Heart left ventricle (tissue), 16 donors: ENCODE results near the gene TOM1. TPM values are rescaled to one million over a fixed set of nuclear protein-coding genes. Genes with fewer than 3 reads are reported as not detected.

Source experiments
- ATAC-seq, 4 donors: fragments of 200-7000 bp; cut with Tn5 transposase; one replicate each; pipeline ENCODE4 v1.9.1; 2020 to 2022; ENCODE audit warnings: moderate library complexity in 4 of 4, mild to moderate bottlenecking in 3 of 4, moderate number of reproducible peaks in 1 of 4
- DNase-seq, 5 donors: peaks; one replicate each; pipeline ENCODE4 v3.0.0-alpha.2; 2020
- H3K27ac ChIP-seq, 12 donors: fragments of 200-600 bp; sonication (generic) in 4 of 12; one replicate each; pipeline versions ENCODE4 v1.5.0 to v1.8.0; 2016 to 2022; ENCODE audit warnings: mild to moderate bottlenecking in 2 of 12
- H3K27me3 ChIP-seq, 9 donors: fragments of 200-600 bp; sonication (generic) in 2 of 9; one replicate each; pipeline versions ENCODE4 v1.5.1 to v1.8.0; 2016 to 2022; ENCODE audit warnings: mild to moderate bottlenecking in 3 of 9
- H3K36me3 ChIP-seq, 9 donors: fragments of 200-600 bp; sonication (generic) in 2 of 9; one replicate each; pipeline versions ENCODE4 v1.5.0 to v1.8.0; 2018 to 2022; ENCODE audit warnings: mild to moderate bottlenecking in 2 of 9
- H3K4me1 ChIP-seq, 12 donors: fragments of 200-600 bp; sonication (generic) in 4 of 12; one replicate each; pipeline versions ENCODE4 v1.5.0 to v1.8.0; 2016 to 2022; ENCODE audit warnings: mild to moderate bottlenecking in 3 of 12
- H3K4me3 ChIP-seq, 12 donors: fragments of 200-600 bp; sonication (generic) in 4 of 12; one replicate each; pipeline versions ENCODE4 v1.5.0 to v1.8.0; 2017 to 2022; ENCODE audit warnings: mild to moderate bottlenecking in 9 of 12, moderate library complexity in 4 of 12
- H3K9me3 ChIP-seq, 12 donors: fragments of 200-600 bp; sonication (generic) in 4 of 12; one replicate each; pipeline versions ENCODE4 v1.5.0 to v1.8.0; 2016 to 2022; ENCODE audit warnings: mild to moderate bottlenecking in 1 of 12
- POLR2A ChIP-seq, 2 donors: fragments of 450-650 bp; IDR thresholded peaks; one replicate each; pipeline ENCODE4 v1.6.1; 2017; ENCODE audit warnings: antibody characterized with exemption in 2 of 2, mild to moderate bottlenecking in 2 of 2, moderate library complexity in 2 of 2
- WGBS, 4 donors: extraction: QIAGEN DNeasy Blood & Tissue Kit in 2 of 4; methylation state at CpG; one replicate each; pipeline versions ENCODE4 v1.1.5 to v1.1.7; 2013 to 2018; 5-methylcytosine and 5-hydroxymethylcytosine counted together
- intact Hi-C, 10 donors: fragments of 100-400 bp; cut with DNase I; formaldehyde crosslinking; loops; one replicate each; pipeline versions ENCODE4 v1.11.1 to v1.14.2; 2022
- polyA plus RNA-seq, 2 donors: library from polyadenylated mRNA; stranded (reverse); fragments of 200-250 nt; gene quantifications; one replicate each; pipeline ENCODE4 v1.2.3, GENCODE V29; 2013
- total RNA-seq, 9 donors: library from RNA; depleted of rRNA in 2 of 9; stranded (reverse); fragments of >200 nt in 2 of 9; fragmentation: NEBNext Ultra II Directional in 3 of 9; extraction: Animal tissue kit (Norgen Biotek cat#: 25700) in 3 of 9; gene quantifications; one replicate each; pipeline versions ENCODE4 v1.1.0 to v1.2.4, GENCODE V29; 2016 to 2023
- TF ChIP-seq, protein P1 (sequence below), 12 donors: fragments of 200-600 bp; sonication (generic) in 4 of 12; IDR thresholded peaks; one replicate each; pipeline versions ENCODE4 v1.5.0 to v1.8.0; 2018 to 2022; ENCODE audit warnings: antibody characterized with exemption in 12 of 12, mild to moderate bottlenecking in 5 of 12
- donor health status: ischemic (EF 13 %, LVEDD 7.1; RV severe dilation, severe dysfunction).
- donor health status: healthy with polysubstance abuse.
- donor health status: DM: no; HTN: yes; CAD: no.
- donor health status: DM: no; HTN: no; CAD: no.
- donor health status: ischemic (EF 25% LVEDD 6.9; RV normal size, moderate dysfunction).
- donor health status: ischemic (EF 25% LVEDD 5.7; RV mildly dilated, moderate dysfunction).
- donor health status: healthy.
- donor health status: DM: yes; HTN: yes; CAD: no.
- donor health status: ischemic (EF 35%, LVEDD 5.7; RV mildly dilated, moderate dysfunction).
- donor health status: nonischemic (EF 11% LVEDD 7.7; RV severe dilation, severe dysfunction).
- donor health status: DM: yes; HTN: yes; CAD: no.
- donor health status: PGD.
- donor health status: ischemic (EF 29% LVEDD 5.4; RV normal size, mild dysfunction).
- donor health status: nonischemic (EF 23%, LVEDD 6.1; RV moderate dilation, normal function).

Gene TOM1
- total and polyA plus RNA-seq, 11 donors = 46.8 to 362 (median 56.8) TPM

GRCh38 chr22:35367331-35367886 is 67.7 kb downstream of the TOM1 start:
- ATAC-seq = peak in 1 of 4 donors; percentile 20
- Histone ChIP-seq H3K36me3 (no peaks in the 10 kb centered on the region), H3K9me3 (no peaks in the 10 kb centered on the region), H3K4me1 (peaks cover 0 to 61% (median 10%) of the 10 kb centered on the region in 12 donors), H3K27me3 (no peaks in the 10 kb centered on the region), H3K4me3 (no peak overlapping the region), H3K27ac (peak overlapping the region in 1 of 12 donors; percentile 60)
- no peak for TF ChIP-seq POLR2A (IDR thresholded peaks at IDR 0.05)
- TF ChIP-seq, protein P1, sequence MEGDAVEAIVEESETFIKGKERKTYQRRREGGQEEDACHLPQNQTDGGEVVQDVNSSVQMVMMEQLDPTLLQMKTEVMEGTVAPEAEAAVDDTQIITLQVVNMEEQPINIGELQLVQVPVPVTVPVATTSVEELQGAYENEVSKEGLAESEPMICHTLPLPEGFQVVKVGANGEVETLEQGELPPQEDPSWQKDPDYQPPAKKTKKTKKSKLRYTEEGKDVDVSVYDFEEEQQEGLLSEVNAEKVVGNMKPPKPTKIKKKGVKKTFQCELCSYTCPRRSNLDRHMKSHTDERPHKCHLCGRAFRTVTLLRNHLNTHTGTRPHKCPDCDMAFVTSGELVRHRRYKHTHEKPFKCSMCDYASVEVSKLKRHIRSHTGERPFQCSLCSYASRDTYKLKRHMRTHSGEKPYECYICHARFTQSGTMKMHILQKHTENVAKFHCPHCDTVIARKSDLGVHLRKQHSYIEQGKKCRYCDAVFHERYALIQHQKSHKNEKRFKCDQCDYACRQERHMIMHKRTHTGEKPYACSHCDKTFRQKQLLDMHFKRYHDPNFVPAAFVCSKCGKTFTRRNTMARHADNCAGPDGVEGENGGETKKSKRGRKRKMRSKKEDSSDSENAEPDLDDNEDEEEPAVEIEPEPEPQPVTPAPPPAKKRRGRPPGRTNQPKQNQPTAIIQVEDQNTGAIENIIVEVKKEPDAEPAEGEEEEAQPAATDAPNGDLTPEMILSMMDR (IDR thresholded peaks at IDR 0.05) = no peak
- peak in 1 of 5 donors; percentile 52 for DNase-seq
- intact Hi-C loops = no loop called here
- WGBS, 4 donors = 83 to 91% (median 89%) methylated on average over 9 of the region's 9 CpGs

- Histone ChIP-seq H3K4me1 (peaks cover 0 to 61% (median 11%) of the 10 kb centered on the region in 12 donors), H3K36me3 (no peaks in the 10 kb centered on the region), H3K4me3 (no peak overlapping the region), H3K27me3 (no peaks in the 10 kb centered on the region), H3K27ac (no peak overlapping the region), H3K9me3 (no peaks in the 10 kb centered on the region)
- DNase-seq (no peak), ATAC-seq (no peak)
- 75 to 80% (median 78%) methylated on average over 6 of the region's 6 CpGs for WGBS, 4 donors
- TF ChIP-seq, protein P1 (IDR thresholded peaks at IDR 0.05) = no peak
- no peak for TF ChIP-seq POLR2A (IDR thresholded peaks at IDR 0.05)
- intact Hi-C loops = no loop called here
Observed at GRCh38 chr22:35368386-35368785, 68.7 kb downstream of the TOM1 start.

GRCh38 chr22:35369996-35370395 is 70.3 kb downstream of the TOM1 start:
- H3K36me3 ChIP-seq = no peaks in the 10 kb centered on the region
- DNase-seq = peak in 1 of 5 donors; percentile 4
- no peak overlapping the region for H3K4me3 ChIP-seq
- peaks cover 0 to 51% (median 11%) of the 10 kb centered on the region in 12 donors for H3K4me1 ChIP-seq
- intact Hi-C loops = no loop called here
- no peak for ATAC-seq
- TF ChIP-seq, protein P1 (IDR thresholded peaks at IDR 0.05) = no peak
- no peak for TF ChIP-seq POLR2A (IDR thresholded peaks at IDR 0.05)
- 74 to 82% (median 81%) methylated on average over 1 to 2 of the region's 2 CpGs for WGBS, 4 donors
- H3K9me3 ChIP-seq = no peaks in the 10 kb centered on the region
- no peak overlapping the region for H3K27ac ChIP-seq
- H3K27me3 ChIP-seq = no peaks in the 10 kb centered on the region

- Histone ChIP-seq H3K27me3 (no peaks in the 10 kb centered on the region), H3K4me1 (peaks cover 0 to 69% (median 23%) of the 10 kb centered on the region in 12 donors), H3K36me3 (no peaks in the 10 kb centered on the region), H3K9me3 (no peaks in the 10 kb centered on the region), H3K27ac (no peak overlapping the region), H3K4me3 (no peak overlapping the region)
- intact Hi-C loops = no loop called here
- DNase-seq = no peak
- TF ChIP-seq, protein P1 (IDR thresholded peaks at IDR 0.05) = no peak
- no peak for TF ChIP-seq POLR2A (IDR thresholded peaks at IDR 0.05)
- ATAC-seq = no peak
- WGBS, 4 donors = 84 to 92% (median 89%) methylated on average over 6 of the region's 6 CpGs
Observed at GRCh38 chr22:35373781-35374180, 74.1 kb downstream of the TOM1 start.
